ENCODE results near the gene ZNF274. TPM values are rescaled to one million over a fixed set of nuclear protein-coding genes. Genes with fewer than 3 reads are reported as not detected.
A peak's percentile ranks its signal among the peaks of the same experiment; 100 is the strongest.

Gene ZNF274
- total RNA-seq, 1 experiment from 2014 or later: 28.7 TPM

- Histone ChIP-seq H3K27ac (ENCODE audit: insufficient read length, low read depth, low read length) (no peak overlapping the region), H3K79me2 (ENCODE audit: insufficient read depth, low read length) (peaks cover 2% of the 10 kb centered on the region; the same call in 1 of the 2 replicates), H3K9ac (ENCODE audit: extremely low read depth, insufficient read length, low read length) (peak overlapping the region; percentile 52), H2BK15ac (ENCODE audit: low read depth, low read length) (no peak overlapping the region), H3K4ac (ENCODE audit: low read depth, low read length) (no peak overlapping the region), H3K23ac (ENCODE audit: insufficient read length, low read depth, low read length) (no peak overlapping the region), H2AFZ (ENCODE audit: low read length) (no peak overlapping the region), H2BK12ac (ENCODE audit: insufficient read length, low read depth, low read length) (no peak overlapping the region), H3T11ph (ENCODE audit: low read length) (no peak overlapping the region), H2BK120ac (ENCODE audit: low read depth, low read length, poor library complexity, severe bottlenecking) (no peak overlapping the region), H3K56ac (ENCODE audit: insufficient read length, low read depth, low read length) (no peak overlapping the region), H3K9me3 (ENCODE audit: control insufficient read depth, low read depth, low read length) (peaks cover 37% of the 10 kb centered on the region), H4K5ac (ENCODE audit: insufficient read length, low read depth, low read length) (no peak overlapping the region), H3K4me2 (ENCODE audit: insufficient read depth, insufficient read length, low read length) (peak overlapping the region; percentile 78), H3K14ac (ENCODE audit: insufficient read depth, low read length) (no peak overlapping the region; the same call in 1 of the 2 replicates), H3K18ac (ENCODE audit: insufficient read length, low read depth, low read length) (no peak overlapping the region), H4K20me1 (ENCODE audit: control insufficient read depth, insufficient read depth, insufficient read length) (no peaks in the 10 kb centered on the region), H2BK20ac (ENCODE audit: low read depth, low read length, poor library complexity, severe bottlenecking) (no peak overlapping the region), H3K27me3 (ENCODE audit: insufficient read depth, low read length) (no peaks in the 10 kb centered on the region), H2BK5ac (ENCODE audit: insufficient read length, low read length) (no peak overlapping the region), H4K8ac (replicated peaks; ENCODE audit: insufficient read length, low read depth, low read length) (no peak overlapping the region), H4K91ac (ENCODE audit: insufficient read length, low read depth, low read length) (no peak overlapping the region), H2AK5ac (ENCODE audit: insufficient read length, low read length) (no peak overlapping the region), H3K79me1 (ENCODE audit: insufficient read depth, low read depth, low read length, poor library complexity, severe bottlenecking) (no peaks in the 10 kb centered on the region), H3K4me1 (ENCODE audit: insufficient read depth, low read length) (no peaks in the 10 kb centered on the region), H3K23me2 (ENCODE audit: insufficient read length, low read depth, low read length, poor library complexity, severe bottlenecking) (peaks cover 4% of the 10 kb centered on the region)
- DNase-seq: no peak
- peaks cover 4 to 11% of the 10 kb centered on the region in 2 experiments for H3K4me1 Mint-ChIP-seq
- peak overlapping the region in 2 of 3 experiments; percentile 89 to 99; a peak in 2 of 7 replicates for H3K27ac Mint-ChIP-seq
- no peak for TF ChIP-seq CTCF (conservative IDR thresholded peaks at IDR 0.05)
- peak overlapping the region; percentile 90 to 92 for H3K4me3 Mint-ChIP-seq
- no CpG with 5 or more reads among the region's 13 CpGs for WGBS (ENCODE audit: extremely low coverage, insufficient read length, low lambda C conversion rate)
- H3K9me3 Mint-ChIP-seq: peaks cover 55 to 81% of the 10 kb centered on the region in 2 experiments
- H3K27me3 Mint-ChIP-seq (ENCODE audit: low read depth): no peaks in the 10 kb centered on the region
- H3K36me3 Mint-ChIP-seq (ENCODE audit: insufficient read depth in 1 of 3, low read depth in 3 of 3): peaks cover 51 to 67% (median 66%) of the 10 kb centered on the region in 3 experiments
These were observed 955 bp downstream of the ZNF274 start for GRCh38 chr19:58183817-58184215.
